GM13977 (cell line): ENCODE measurements around the gene RIOK2.

Experiments used
- DNase-seq: peaks from one replicate; pipeline ENCODE4 v3.0.0; 2012; ENCODE audit warnings: low spot score
- CTCF ChIP-seq: IDR thresholded peaks from 2 replicates; pipeline ENCODE4 v1.5.1; 2012; ENCODE audit warnings: mild to moderate bottlenecking, control low read depth; ENCODE audit not compliant: insufficient read depth; ENCODE audit errors: extremely low read depth, missing control alignments
- in situ Hi-C: fragments of 300-500 bp; cut with MboI; formaldehyde crosslinking; loops from one replicate; pipeline ENCODE4 v1.12.0; 2022; ENCODE audit warnings: low sequenced_read_pairs, low pct_unique_long_range_greater_than_20kb, mixed read lengths, inconsistent platforms; ENCODE audit not compliant: unreplicated experiment

The RIOK2 gene

GRCh38 chr5:97111616-97112015, 71.4 kb downstream of the RIOK2 start:
- TF ChIP-seq CTCF: no peak
- in situ Hi-C loops: no loop called here
- no peak for DNase-seq

- no peak for DNase-seq
- TF ChIP-seq CTCF: no peak
- in situ Hi-C loops: no loop called here
Measured at GRCh38 chr5:97111004-97111403, 72.0 kb downstream of the RIOK2 start.
